HCT116 (cell line): ENCODE data around the gene SSH2. TPM values are rescaled to one million over a fixed set of nuclear protein-coding genes. Genes with fewer than 3 reads are reported as not detected.

Experiments
- ATAC-seq: fragments of 200-7000 bp; cut with Tn5 transposase; 2 replicates; pipeline ENCODE4 v1.9.1; 2020; ENCODE audit warnings: mild to moderate bottlenecking, moderate library complexity
- BruUV-seq: library from RNA; stranded (reverse); fragments of 400-500 nt; replicated peaks from 2 replicates; lab custom pipeline; 2021; lab: Mats Ljungman, UMichigan
- CTCF ChIA-PET: fragments of 300-600 bp; sonication (Branson Sonifier 250); formaldehyde crosslinking; loops from one replicate; lab custom pipeline; 2021; ENCODE audit warnings: antibody characterized with exemption; lab: Charles Lee
- POLR2A ChIA-PET: fragments of 300-600, 350-600 bp; sonication (Branson Sonifier 250); formaldehyde crosslinking; loops from one replicate; lab custom pipeline; 2021; ENCODE audit warnings: antibody characterized with exemption; lab: Charles Lee
- RAD21 ChIA-PET, 2 experiments: fragments of 300-600 bp; sonication (Branson Sonifier 250); formaldehyde crosslinking; loops; one replicate each; lab custom pipeline; 2023; ENCODE audit warnings: low total read pairs in 2 of 2; ENCODE audit not compliant: uncharacterized antibody in 2 of 2, unreplicated experiment in 2 of 2, low non-redundant PET in 1 of 2; lab: Charles Lee
- DNase-seq: peaks from one replicate; pipeline ENCODE4 v3.0.0-alpha.2; 2010; ENCODE audit warnings: low read depth, low spot score
- H2AFZ ChIP-seq: fragments of 200-600 bp; shearing (Covaris generic), sonication (generic); 2 replicates; pipeline ENCODE4 v1.6.1; 2017; ENCODE audit warnings: low read depth, mixed run types, mixed read lengths, antibody characterized with exemption, low read length; ENCODE audit not compliant: poor library complexity, severe bottlenecking
- H3K27ac ChIP-seq: 2 replicates; pipeline ENCODE4 v1.5.1; 2012; ENCODE audit warnings: low read depth, low read length
- H3K27me3 ChIP-seq: fragments of 200-600 bp; sonication (generic); 2 replicates; pipeline ENCODE4 v1.6.1; 2016; ENCODE audit warnings: mixed run types, low read length, mixed read lengths; ENCODE audit not compliant: insufficient read depth
- H3K36me3 ChIP-seq, 2 experiments: fragments of 200-500 bp in 1 of 2; fragments of 200-600 bp in 1 of 2; sonication (Bioruptor generic) in 1 of 2; sonication (generic) in 1 of 2; 2 replicates each; pipeline versions ENCODE4 v1.5.1 to v1.6.1; 2014 to 2016; ENCODE audit warnings: low read length in 2 of 2, inconsistent platforms in 1 of 2, mixed read lengths in 1 of 2, mixed run types in 1 of 2; ENCODE audit not compliant: insufficient read depth in 2 of 2, control insufficient read depth in 1 of 2
- H3K4me1 ChIP-seq, 2 experiments: fragments of 200-600 bp in 1 of 2; sonication (generic) in 1 of 2; 2 replicates each; pipeline versions ENCODE4 v1.5.1 to v1.6.1; 2012 to 2017; ENCODE audit warnings: low read length in 2 of 2, inconsistent platforms in 1 of 2, mild to moderate bottlenecking in 1 of 2, mixed read lengths in 1 of 2, mixed run types in 1 of 2, moderate library complexity in 1 of 2; ENCODE audit not compliant: insufficient read depth in 2 of 2, control insufficient read depth in 1 of 2
- H3K4me2 ChIP-seq: fragments of 200-600 bp; sonication (generic); 2 replicates; pipeline ENCODE4 v1.6.1; 2017; ENCODE audit warnings: mixed run types, low read length, mixed read lengths
- H3K4me3 ChIP-seq, 2 experiments: fragments of 200-600 bp in 1 of 2; sonication (generic) in 1 of 2; replicated peaks in 1 of 2; 2 replicates each; pipeline ENCODE4 v1.5.1; 2011 to 2016; ENCODE audit warnings: low read length in 2 of 2, control low read depth in 1 of 2, low read depth in 1 of 2, mild to moderate bottlenecking in 1 of 2, mixed read lengths in 1 of 2, mixed run types in 1 of 2
- H3K79me2 ChIP-seq: fragments of 200-600 bp; sonication (generic); 2 replicates; pipeline ENCODE4 v1.6.1; 2017; ENCODE audit warnings: mild to moderate bottlenecking, mixed run types, low read length, moderate library complexity, mixed read lengths; ENCODE audit not compliant: insufficient read depth
- H3K9ac ChIP-seq: fragments of 200-600 bp; sonication (generic); 2 replicates; pipeline ENCODE4 v1.6.1; 2016; ENCODE audit warnings: low read length, mixed read lengths
- H3K9me2 ChIP-seq: fragments of 200-600 bp; sonication (generic), shearing (Covaris generic); 2 replicates; pipeline ENCODE4 v1.6.1; 2017; ENCODE audit warnings: mixed run types, mild to moderate bottlenecking, moderate library complexity; ENCODE audit not compliant: insufficient read depth
- H3K9me3 ChIP-seq, 2 experiments: fragments of 200-500 bp in 1 of 2; fragments of 200-600 bp in 1 of 2; sonication (Bioruptor generic) in 1 of 2; sonication (generic) in 1 of 2; 2 replicates each; pipeline ENCODE4 v1.6.1; 2014 to 2017; ENCODE audit warnings: low read length in 2 of 2, mixed read lengths in 2 of 2, inconsistent platforms in 1 of 2, low read depth in 1 of 2, mild to moderate bottlenecking in 1 of 2, mixed run types in 1 of 2, moderate library complexity in 1 of 2; ENCODE audit not compliant: control insufficient read depth in 1 of 2, insufficient read depth in 1 of 2
- H4K20me1 ChIP-seq: fragments of 200-600 bp; sonication (generic), shearing (Covaris generic); 2 replicates; pipeline ENCODE4 v1.6.1; 2017; ENCODE audit warnings: mixed run types, mild to moderate bottlenecking, moderate library complexity; ENCODE audit not compliant: insufficient read depth
- CBX3 ChIP-seq: IDR thresholded peaks from 2 replicates; pipeline ENCODE4 v1.6.1; 2012; ENCODE audit warnings: low read depth
- CEBPB ChIP-seq: IDR thresholded peaks from 2 replicates; pipeline ENCODE4 v1.6.1; 2012; ENCODE audit warnings: low read depth
- CTCF ChIP-seq, 3 experiments: fragments of 200-600 bp in 1 of 3; sonication (generic) in 1 of 3; IDR thresholded peaks in 2 of 3; conservative IDR thresholded peaks in 1 of 3; 2 replicates each; pipeline ENCODE4 v1.5.1; 2012 to 2017; ENCODE audit warnings: low read depth in 2 of 3, low read length in 2 of 3, antibody characterized with exemption in 1 of 3, borderline replicate concordance in 1 of 3, control low read depth in 1 of 3, mild to moderate bottlenecking in 1 of 3, mixed read lengths in 1 of 3, mixed run types in 1 of 3, moderate library complexity in 1 of 3; ENCODE audit not compliant: insufficient read depth in 1 of 3
- EZH2 ChIP-seq: fragments of 200-600 bp; sonication (generic); IDR thresholded peaks from 2 replicates; pipeline ENCODE4 v1.6.1; 2017; ENCODE audit warnings: antibody characterized with exemption, mixed run types
- EZH2phosphoT487 ChIP-seq: fragments of 200-600 bp; IDR thresholded peaks from 2 replicates; pipeline ENCODE4 v1.6.1; 2018; ENCODE audit warnings: antibody characterized with exemption, borderline replicate concordance
- FOSL1 ChIP-seq: IDR thresholded peaks from 2 replicates; pipeline ENCODE4 v1.6.1; 2012; ENCODE audit warnings: low read depth
- JUND ChIP-seq: IDR thresholded peaks from 2 replicates; pipeline ENCODE4 v1.6.1; 2012
- POLR2A ChIP-seq: IDR thresholded peaks from 2 replicates; pipeline ENCODE4 v1.7.0; 2011; ENCODE audit warnings: borderline replicate concordance; ENCODE audit not compliant: insufficient read depth, insufficient read length; ENCODE audit errors: extremely low read depth
- POLR2AphosphoS5 ChIP-seq: IDR thresholded peaks from 2 replicates; pipeline ENCODE4 v1.6.1; 2011; ENCODE audit warnings: mild to moderate bottlenecking, low read depth, low read length, moderate library complexity
- SIN3A ChIP-seq: IDR thresholded peaks from 2 replicates; pipeline ENCODE4 v1.6.1; 2012; ENCODE audit warnings: low read depth
- SP1 ChIP-seq: IDR thresholded peaks from 2 replicates; pipeline ENCODE4 v1.6.1; 2012; ENCODE audit warnings: low read depth
- YY1 ChIP-seq: IDR thresholded peaks from 2 replicates; pipeline ENCODE4 v1.6.1; 2011; ENCODE audit warnings: low read length, low read depth, moderate library complexity, mild to moderate bottlenecking; ENCODE audit not compliant: insufficient replicate concordance; ENCODE audit errors: extremely low read depth
- ZBTB33 ChIP-seq: IDR thresholded peaks from 2 replicates; pipeline ENCODE4 v1.6.1; 2011; ENCODE audit warnings: mild to moderate bottlenecking, low read length, moderate library complexity; ENCODE audit not compliant: insufficient replicate concordance; ENCODE audit errors: extremely low read depth
- intact Hi-C: fragments of 100-400 bp; cut with micrococcal nuclease; formaldehyde crosslinking; loops from 2 replicates; pipeline ENCODE4 v1.10.0; 2022
- total RNA-seq: library from RNA; stranded (reverse); gene quantifications from one replicate; pipeline ENCODE4 v1.2.1, GENCODE V29; 2021; ENCODE audit not compliant: unreplicated experiment

Gene SSH2
- total RNA-seq, 1 experiment from 2014 or later = 17.0 TPM

- TF ChIP-seq JUND (no peak), ZBTB33 (no peak), EZH2phosphoT487 (no peak), POLR2AphosphoS5 (no peak), POLR2A (no peak), CEBPB (no peak), EZH2 (no peak)
Measured at GRCh38 chr17:29733166-29733565, 196.9 kb downstream of the SSH2 start (continued).

GRCh38 chr17:29732613-29733012, 197.4 kb downstream of the SSH2 start:
- Histone ChIP-seq H2AFZ (no peak overlapping the region), H3K4me2 (peak overlapping the region; percentile 49), H3K9ac (peak overlapping the region; percentile 39), H3K9me3 (peaks cover 0 to 8% of the 10 kb centered on the region in 2 experiments; a peak in 1 of 4 replicates), H3K79me2 (no peaks in the 10 kb centered on the region), H3K36me3 (0 out of 4 replicates have a peak, but pooled peaks cover 0 to 5% of the 10 kb centered on the region in 2 experiments), H3K4me1 (peaks cover 0 to 29% of the 10 kb centered on the region in 2 experiments; a peak in 3 of 4 replicates), H3K27ac (peak overlapping the region; percentile 40; the same call in 1 of the 2 replicates), H3K9me2 (no peaks in the 10 kb centered on the region), H3K4me3 (peak overlapping the region in 1 of 2 experiments; percentile 19; a peak in 2 of 4 replicates), H4K20me1 (no peaks in the 10 kb centered on the region), H3K27me3 (no peaks in the 10 kb centered on the region)
- ChIA-PET CTCF (no interaction called here), POLR2A (no interaction called here), RAD21 (no interaction called here)
- TF ChIP-seq CTCF (IDR thresholded peaks at IDR 0.05 in 2 of 3, conservative IDR thresholded peaks at IDR 0.05 in 1 of 3; ENCODE audit: borderline replicate concordance in 1 of 3, insufficient read depth in 1 of 3, low read depth in 2 of 3, low read length in 2 of 3) = no peak
- no peak for TF ChIP-seq YY1
- TF ChIP-seq FOSL1 = 0 out of 2 replicates have a peak, but pooled peaks have one; percentile 19
- TF ChIP-seq SP1 = peak; percentile 31; the same call in 1 of the 2 replicates
- TF ChIP-seq SIN3A = no peak
- TF ChIP-seq CBX3 = 0 out of 2 replicates have a peak, but pooled peaks have one; percentile 31
- intact Hi-C loops = no loop called here
- peak; percentile 47 for DNase-seq
- ATAC-seq = peak; percentile 97
- no TSS peak for BruUV-seq
